ENCODE results near the gene SHH.
"Not testable (repeated sequence)": the region's sequence is repeated elsewhere in the genome, so short reads cannot be mapped to it uniquely, and the experiment has no call there.

The SHH gene

GRCh38 chr7:155842496-155843265, 30.4 kb upstream of the SHH start:
- DNase-seq: no peak

- no peak for DNase-seq
These were observed 28.6 kb upstream of the SHH start for GRCh38 chr7:155840909-155841308.

- no peak for DNase-seq
These were observed 28.1 kb upstream of the SHH start for GRCh38 chr7:155840262-155840885.

- DNase-seq: no peak
These were observed 27.2 kb upstream of the SHH start for GRCh38 chr7:155839461-155839860.

- not testable (repeated sequence) for DNase-seq
These were observed 26.0 kb upstream of the SHH start for GRCh38 chr7:155838312-155838711.

GRCh38 chr7:155837126-155837479, 24.8 kb upstream of the SHH start:
- no peak for DNase-seq

GRCh38 chr7:155836216-155837125, 24.2 kb upstream of the SHH start:
- no peak for DNase-seq

- no peak for DNase-seq
These were observed 23.4 kb upstream of the SHH start for GRCh38 chr7:155835446-155836215.

- DNase-seq: no peak
These were observed 22.3 kb upstream of the SHH start for GRCh38 chr7:155834486-155835048.

GRCh38 chr7:155833651-155834050, 21.4 kb upstream of the SHH start:
- no peak for DNase-seq

GRCh38 chr7:155832581-155832981, 20.3 kb upstream of the SHH start:
- no peak for DNase-seq

GRCh38 chr7:155831807-155832524, 19.7 kb upstream of the SHH start:
- no peak for DNase-seq

GRCh38 chr7:155830961-155831806, 18.9 kb upstream of the SHH start:
- no peak for DNase-seq

GRCh38 chr7:155829796-155830470, 17.7 kb upstream of the SHH start:
- DNase-seq: no peak

GRCh38 chr7:155825336-155825735, 13.1 kb upstream of the SHH start:
- DNase-seq: no peak

GRCh38 chr7:155824227-155824886, 12.1 kb upstream of the SHH start:
- DNase-seq: no peak

GRCh38 chr7:155821851-155822250, 9.6 kb upstream of the SHH start:
- DNase-seq: no peak

GRCh38 chr7:155820788-155821187, 8.5 kb upstream of the SHH start:
- no peak for DNase-seq

GRCh38 chr7:155820246-155820645, 8.0 kb upstream of the SHH start:
- no peak for DNase-seq

GRCh38 chr7:155819186-155819585, 6.9 kb upstream of the SHH start:
- no peak for DNase-seq
